ENCODE results near the gene JUNB.
"Not testable (repeated sequence)": the region's sequence is repeated elsewhere in the genome, so short reads cannot be mapped to it uniquely, and the experiment has no call there.

DNA sequence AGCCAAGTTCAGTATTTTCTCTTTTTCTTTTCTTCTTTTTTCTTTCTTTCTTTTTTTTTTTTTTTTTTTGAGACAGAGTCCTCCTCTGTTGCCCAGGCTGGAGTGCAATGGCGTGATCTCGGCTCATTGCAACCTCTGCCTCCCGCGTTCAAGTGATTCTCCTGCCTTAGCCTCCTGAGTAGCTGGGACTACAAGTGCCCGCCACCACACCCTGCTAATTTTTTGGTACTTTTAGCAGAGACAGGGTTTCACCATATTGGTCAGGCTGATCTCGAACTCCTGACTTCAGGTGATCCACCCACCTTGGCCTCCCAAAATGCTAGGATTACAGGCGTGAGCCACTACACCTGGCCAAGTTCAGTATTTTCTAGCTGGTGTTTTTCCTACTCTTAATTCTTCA, 6.3 kb downstream of the JUNB start:
- TF ChIP-seq, protein P1, sequence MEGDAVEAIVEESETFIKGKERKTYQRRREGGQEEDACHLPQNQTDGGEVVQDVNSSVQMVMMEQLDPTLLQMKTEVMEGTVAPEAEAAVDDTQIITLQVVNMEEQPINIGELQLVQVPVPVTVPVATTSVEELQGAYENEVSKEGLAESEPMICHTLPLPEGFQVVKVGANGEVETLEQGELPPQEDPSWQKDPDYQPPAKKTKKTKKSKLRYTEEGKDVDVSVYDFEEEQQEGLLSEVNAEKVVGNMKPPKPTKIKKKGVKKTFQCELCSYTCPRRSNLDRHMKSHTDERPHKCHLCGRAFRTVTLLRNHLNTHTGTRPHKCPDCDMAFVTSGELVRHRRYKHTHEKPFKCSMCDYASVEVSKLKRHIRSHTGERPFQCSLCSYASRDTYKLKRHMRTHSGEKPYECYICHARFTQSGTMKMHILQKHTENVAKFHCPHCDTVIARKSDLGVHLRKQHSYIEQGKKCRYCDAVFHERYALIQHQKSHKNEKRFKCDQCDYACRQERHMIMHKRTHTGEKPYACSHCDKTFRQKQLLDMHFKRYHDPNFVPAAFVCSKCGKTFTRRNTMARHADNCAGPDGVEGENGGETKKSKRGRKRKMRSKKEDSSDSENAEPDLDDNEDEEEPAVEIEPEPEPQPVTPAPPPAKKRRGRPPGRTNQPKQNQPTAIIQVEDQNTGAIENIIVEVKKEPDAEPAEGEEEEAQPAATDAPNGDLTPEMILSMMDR (IDR thresholded peaks at IDR 0.05): not testable (repeated sequence)
- not testable (repeated sequence) for TF ChIP-seq POLR2AphosphoS5 (IDR thresholded peaks at IDR 0.05)

Measured in breast epithelium (tissue), 3 donors.